RWPE2 (cell line): ENCODE data around the gene SNRNP70.
"Not testable (repeated sequence)": the region's sequence is repeated elsewhere in the genome, so short reads cannot be mapped to it uniquely, and the experiment has no call there.

Source experiments
- ATAC-seq: fragments of 200-7000 bp; cut with Tn5 transposase; 3 replicates; pipeline ENCODE4 v1.9.1; 2021; ENCODE audit warnings: low read depth
- DNase-seq: peaks from one replicate; pipeline ENCODE4 v3.0.0-alpha.2; 2020; ENCODE audit warnings: low spot score
- H3K27ac ChIP-seq: fragments of 450-650 bp; 2 replicates; pipeline ENCODE4 v1.5.1; 2017; ENCODE audit warnings: mild to moderate bottlenecking; ENCODE audit not compliant: poor library complexity, severe bottlenecking
- H3K27me3 ChIP-seq: fragments of 250-450 bp; sonication (Bioruptor Pico); 2 replicates; pipeline ENCODE4 v1.5.1; 2021; ENCODE audit warnings: mild to moderate bottlenecking, moderate library complexity; ENCODE audit not compliant: insufficient read depth, poor library complexity, severe bottlenecking
- H3K36me3 ChIP-seq: fragments of 250-450 bp; sonication (Bioruptor Pico); 2 replicates; pipeline ENCODE4 v1.5.1; 2020; ENCODE audit warnings: low read depth, mild to moderate bottlenecking, moderate library complexity
- H3K4me1 ChIP-seq: fragments of 250-450 bp; sonication (Bioruptor Pico); 2 replicates; pipeline ENCODE4 v1.5.1; 2021; ENCODE audit warnings: mild to moderate bottlenecking, moderate library complexity; ENCODE audit not compliant: insufficient read depth, poor library complexity, severe bottlenecking
- H3K4me3 ChIP-seq: fragments of 250-450 bp; sonication (Bioruptor Pico); 2 replicates; pipeline ENCODE4 v1.5.1; 2021; ENCODE audit warnings: mild to moderate bottlenecking, moderate library complexity; ENCODE audit not compliant: severe bottlenecking
- H3K9me3 ChIP-seq: fragments of 250-450 bp; sonication (Bioruptor Pico); 2 replicates; pipeline ENCODE4 v1.5.1; 2021; ENCODE audit warnings: mild to moderate bottlenecking, moderate library complexity; ENCODE audit not compliant: severe bottlenecking
- CTCF ChIP-seq: fragments of 450-650 bp; IDR thresholded peaks from one replicate; pipeline ENCODE4 v1.5.1; 2017; ENCODE audit warnings: mild to moderate bottlenecking, moderate library complexity; ENCODE audit not compliant: poor library complexity, severe bottlenecking

The SNRNP70 gene

GRCh38 chr19:49085020-49085867 is at the start of gene SNRNP70:
Gene SNRNP70, plus strand, starts transcription at chr19:49085451. Its CDS starts 964 bp downstream, at chr19:49086415.
- H3K27ac ChIP-seq, result peak within 1 kb of the TSS; percentile 51
- H3K4me3 ChIP-seq, result peak within 1 kb of the TSS; percentile 73
- H3K4me1 ChIP-seq, result peaks cover 3% of the 10 kb centered on the region
- no peak for TF ChIP-seq CTCF
- DNase-seq (peak; percentile 98), ATAC-seq (peak; percentile 93)
- no peaks in the 10 kb centered on the region for H3K9me3 ChIP-seq
- H3K36me3 ChIP-seq, result peaks cover 39% of the 10 kb centered on the region
- H3K27me3 ChIP-seq, result no peaks in the 10 kb centered on the region

GRCh38 chr19:49036815-49037214 is 48.4 kb upstream of the SNRNP70 start, which contains the start of gene CGB1:
Gene CGB1, minus strand, starts transcription at chr19:49036895. Its CDS starts 184 bp downstream, at chr19:49036711.
- ATAC-seq, H3K36me3 ChIP-seq, H3K4me1 ChIP-seq, H3K27me3 ChIP-seq, DNase-seq, H3K9me3 ChIP-seq, H3K4me3 ChIP-seq, H3K27ac ChIP-seq: not testable (repeated sequence)
- TF ChIP-seq CTCF, result peak; percentile 35

GRCh38 chr19:49038111-49038510 is 47.1 kb upstream of the SNRNP70 start:
- not testable (repeated sequence) for H3K9me3 ChIP-seq, ATAC-seq, H3K36me3 ChIP-seq, H3K27me3 ChIP-seq, DNase-seq, H3K4me1 ChIP-seq, H3K4me3 ChIP-seq
- H3K27ac ChIP-seq, result peak overlapping the region; percentile 26

GRCh38 chr19:49038557-49039276 is 46.5 kb upstream of the SNRNP70 start:
- not testable (repeated sequence) for H3K4me1 ChIP-seq, DNase-seq, H3K36me3 ChIP-seq, H3K27me3 ChIP-seq, H3K4me3 ChIP-seq, H3K9me3 ChIP-seq
- ATAC-seq, result peak; percentile 82
- H3K27ac ChIP-seq, result peak overlapping the region; percentile 26

GRCh38 chr19:49039736-49040135 is 45.5 kb upstream of the SNRNP70 start:
- not testable (repeated sequence) for DNase-seq, H3K9me3 ChIP-seq, H3K4me1 ChIP-seq, H3K27ac ChIP-seq, H3K27me3 ChIP-seq, H3K36me3 ChIP-seq, H3K4me3 ChIP-seq, ATAC-seq

- Histone ChIP-seq H3K36me3 (no peaks in the 10 kb centered on the region), H3K27ac (peak overlapping the region; percentile 11), H3K9me3 (no peaks in the 10 kb centered on the region), H3K4me3 (no peak overlapping the region), H3K4me1 (no peaks in the 10 kb centered on the region), H3K27me3 (no peaks in the 10 kb centered on the region)
- peak; percentile 68 for ATAC-seq
- no peak for TF ChIP-seq CTCF
- DNase-seq, result no peak
Measured at GRCh38 chr19:49042177-49042576, 43.1 kb upstream of the SNRNP70 start.

- DNase-seq, H3K27ac ChIP-seq, H3K4me1 ChIP-seq: not testable (repeated sequence)
Measured at GRCh38 chr19:49042666-49043065, 42.6 kb upstream of the SNRNP70 start.

GRCh38 chr19:49043548-49043947 is 41.7 kb upstream of the SNRNP70 start, which contains the start of gene CGB5:
Gene CGB5, plus strand, starts transcription at chr19:49043848. Its CDS starts 362 bp downstream, at chr19:49044210.
- not testable (repeated sequence) for H3K4me1 ChIP-seq, H3K36me3 ChIP-seq, ATAC-seq, DNase-seq, H3K9me3 ChIP-seq, H3K27me3 ChIP-seq, H3K4me3 ChIP-seq, H3K27ac ChIP-seq

More at GRCh38 chr19:49042666-49043065, 42.6 kb upstream of the SNRNP70 start:
- not testable (repeated sequence) for H3K9me3 ChIP-seq, H3K36me3 ChIP-seq, H3K4me3 ChIP-seq, H3K27me3 ChIP-seq, ATAC-seq
